Measurements from ENCODE around the gene KCTD15. TPM values are rescaled to one million over a fixed set of nuclear protein-coding genes. Genes with fewer than 3 reads are reported as not detected.

The KCTD15 gene
- total RNA-seq, 1 experiment from 2014 or later = 41.5 TPM

DNA sequence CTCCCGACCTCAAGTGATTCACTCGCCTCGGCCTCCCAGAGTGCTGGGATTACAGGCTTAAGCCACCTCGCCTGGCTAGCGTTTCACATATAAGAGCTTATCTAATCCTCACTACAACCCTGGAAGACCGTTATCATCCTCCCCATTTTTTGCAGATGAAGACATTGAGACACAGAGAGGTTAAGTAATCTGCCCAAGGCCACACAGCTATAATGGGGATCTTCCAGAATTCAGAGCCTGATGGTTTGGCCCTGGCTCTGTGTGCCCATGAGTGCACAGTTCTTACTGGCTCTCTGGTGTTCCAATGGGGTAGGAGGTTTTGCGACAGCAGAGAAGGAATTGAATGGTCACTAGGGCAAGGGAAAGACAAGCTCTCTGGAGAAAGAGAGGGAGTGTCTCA is 16.8 kb upstream of the KCTD15 start:
- no peak overlapping the region for H3K27ac Mint-ChIP-seq
- DNase-seq (ENCODE audit: low spot score) (no peak), ATAC-seq (no peak)
- TF ChIP-seq ZNF219 (CRISPR knock-in tag; IDR thresholded peaks at IDR 0.05; ENCODE audit: borderline replicate concordance) (no peak), ZNF263 (CRISPR knock-in tag; IDR thresholded peaks at IDR 0.05; ENCODE audit: low read depth) (no peak), FOXJ3 (CRISPR knock-in tag; IDR thresholded peaks at IDR 0.05; ENCODE audit: borderline replicate concordance) (no peak), NR1H2 (CRISPR knock-in tag; IDR thresholded peaks at IDR 0.05) (no peak), GABPB1 (CRISPR knock-in tag; IDR thresholded peaks at IDR 0.05) (no peak), ZNF317 (CRISPR knock-in tag; IDR thresholded peaks at IDR 0.05; ENCODE audit: borderline replicate concordance, low read depth) (no peak), OVOL2 (CRISPR knock-in tag; IDR thresholded peaks at IDR 0.05; ENCODE audit: borderline replicate concordance) (no peak), SP1 (CRISPR knock-in tag; conservative IDR thresholded peaks at IDR 0.05) (no peak)
- TF ChIP-seq, protein P1, sequence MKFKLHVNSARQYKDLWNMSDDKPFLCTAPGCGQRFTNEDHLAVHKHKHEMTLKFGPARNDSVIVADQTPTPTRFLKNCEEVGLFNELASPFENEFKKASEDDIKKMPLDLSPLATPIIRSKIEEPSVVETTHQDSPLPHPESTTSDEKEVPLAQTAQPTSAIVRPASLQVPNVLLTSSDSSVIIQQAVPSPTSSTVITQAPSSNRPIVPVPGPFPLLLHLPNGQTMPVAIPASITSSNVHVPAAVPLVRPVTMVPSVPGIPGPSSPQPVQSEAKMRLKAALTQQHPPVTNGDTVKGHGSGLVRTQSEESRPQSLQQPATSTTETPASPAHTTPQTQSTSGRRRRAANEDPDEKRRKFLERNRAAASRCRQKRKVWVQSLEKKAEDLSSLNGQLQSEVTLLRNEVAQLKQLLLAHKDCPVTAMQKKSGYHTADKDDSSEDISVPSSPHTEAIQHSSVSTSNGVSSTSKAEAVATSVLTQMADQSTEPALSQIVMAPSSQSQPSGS (CRISPR knock-in tag; IDR thresholded peaks at IDR 0.05; ENCODE audit: borderline replicate concordance, low read depth) = no peak
- TF ChIP-seq, protein P2, sequence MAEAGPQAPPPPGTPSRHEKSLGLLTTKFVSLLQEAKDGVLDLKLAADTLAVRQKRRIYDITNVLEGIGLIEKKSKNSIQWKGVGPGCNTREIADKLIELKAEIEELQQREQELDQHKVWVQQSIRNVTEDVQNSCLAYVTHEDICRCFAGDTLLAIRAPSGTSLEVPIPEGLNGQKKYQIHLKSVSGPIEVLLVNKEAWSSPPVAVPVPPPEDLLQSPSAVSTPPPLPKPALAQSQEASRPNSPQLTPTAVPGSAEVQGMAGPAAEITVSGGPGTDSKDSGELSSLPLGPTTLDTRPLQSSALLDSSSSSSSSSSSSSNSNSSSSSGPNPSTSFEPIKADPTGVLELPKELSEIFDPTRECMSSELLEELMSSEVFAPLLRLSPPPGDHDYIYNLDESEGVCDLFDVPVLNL (CRISPR knock-in tag; IDR thresholded peaks at IDR 0.05; ENCODE audit: borderline replicate concordance, low read depth) = no peak
- TF ChIP-seq, protein P3, sequence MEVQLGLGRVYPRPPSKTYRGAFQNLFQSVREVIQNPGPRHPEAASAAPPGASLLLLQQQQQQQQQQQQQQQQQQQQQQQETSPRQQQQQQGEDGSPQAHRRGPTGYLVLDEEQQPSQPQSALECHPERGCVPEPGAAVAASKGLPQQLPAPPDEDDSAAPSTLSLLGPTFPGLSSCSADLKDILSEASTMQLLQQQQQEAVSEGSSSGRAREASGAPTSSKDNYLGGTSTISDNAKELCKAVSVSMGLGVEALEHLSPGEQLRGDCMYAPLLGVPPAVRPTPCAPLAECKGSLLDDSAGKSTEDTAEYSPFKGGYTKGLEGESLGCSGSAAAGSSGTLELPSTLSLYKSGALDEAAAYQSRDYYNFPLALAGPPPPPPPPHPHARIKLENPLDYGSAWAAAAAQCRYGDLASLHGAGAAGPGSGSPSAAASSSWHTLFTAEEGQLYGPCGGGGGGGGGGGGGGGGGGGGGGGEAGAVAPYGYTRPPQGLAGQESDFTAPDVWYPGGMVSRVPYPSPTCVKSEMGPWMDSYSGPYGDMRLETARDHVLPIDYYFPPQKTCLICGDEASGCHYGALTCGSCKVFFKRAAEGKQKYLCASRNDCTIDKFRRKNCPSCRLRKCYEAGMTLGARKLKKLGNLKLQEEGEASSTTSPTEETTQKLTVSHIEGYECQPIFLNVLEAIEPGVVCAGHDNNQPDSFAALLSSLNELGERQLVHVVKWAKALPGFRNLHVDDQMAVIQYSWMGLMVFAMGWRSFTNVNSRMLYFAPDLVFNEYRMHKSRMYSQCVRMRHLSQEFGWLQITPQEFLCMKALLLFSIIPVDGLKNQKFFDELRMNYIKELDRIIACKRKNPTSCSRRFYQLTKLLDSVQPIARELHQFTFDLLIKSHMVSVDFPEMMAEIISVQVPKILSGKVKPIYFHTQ (CRISPR knock-in tag; IDR thresholded peaks at IDR 0.05) = no peak
- TF ChIP-seq, protein P4, sequence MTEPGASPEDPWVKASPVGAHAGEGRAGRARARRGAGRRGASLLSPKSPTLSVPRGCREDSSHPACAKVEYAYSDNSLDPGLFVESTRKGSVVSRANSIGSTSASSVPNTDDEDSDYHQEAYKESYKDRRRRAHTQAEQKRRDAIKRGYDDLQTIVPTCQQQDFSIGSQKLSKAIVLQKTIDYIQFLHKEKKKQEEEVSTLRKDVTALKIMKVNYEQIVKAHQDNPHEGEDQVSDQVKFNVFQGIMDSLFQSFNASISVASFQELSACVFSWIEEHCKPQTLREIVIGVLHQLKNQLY (CRISPR knock-in tag; IDR thresholded peaks at IDR 0.05) = no peak
- H3K4me3 Mint-ChIP-seq = no peak overlapping the region
- peaks cover 12% of the 10 kb centered on the region for H3K27me3 Mint-ChIP-seq (ENCODE audit: low read depth)
- CTCF ChIA-PET = interaction anchor here (1.2 to 3.7 kb wide), 6 partner anchors 15 to 366 kb away, joined by 3 to 131 read pairs (median 30); no protein-coding TSS in a partner anchor
- H3K9me3 Mint-ChIP-seq = no peaks in the 10 kb centered on the region
- POLR2A ChIA-PET = interaction anchor here (0.6 kb wide), 1 partner anchor 17 kb away, joined by 4 read pairs; no protein-coding TSS in a partner anchor
- no peaks in the 10 kb centered on the region for H3K36me3 Mint-ChIP-seq
- H3K4me1 Mint-ChIP-seq = peaks cover 16% of the 10 kb centered on the region

DNA sequence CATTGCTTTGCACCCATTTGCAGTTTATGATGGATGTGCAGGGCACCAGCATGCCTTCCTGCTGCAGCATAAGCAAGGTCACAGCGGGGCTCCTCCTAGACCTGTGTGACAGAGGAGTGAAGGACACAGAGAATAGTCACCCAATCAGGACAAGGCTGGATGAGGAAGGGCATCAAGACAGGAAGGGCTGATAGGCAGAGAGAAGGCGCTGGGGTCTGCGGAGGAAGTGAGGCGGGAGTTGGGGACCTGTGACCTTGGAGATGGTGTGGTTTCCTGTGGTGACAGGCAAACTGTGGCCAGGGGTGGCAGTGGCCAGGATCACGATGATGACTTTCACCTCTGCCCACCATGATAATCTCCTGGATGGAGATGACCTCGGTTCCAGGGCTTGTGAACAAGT is 16.4 kb upstream of the KCTD15 start:
- H3K27ac Mint-ChIP-seq = no peak overlapping the region
- no peak for DNase-seq (ENCODE audit: low spot score)
- ATAC-seq = no peak
- ChIA-PET CTCF (interaction anchor here (1.2 to 3.7 kb wide), 5 partner anchors 14 to 366 kb away, joined by 3 to 131 read pairs (median 53); no protein-coding TSS in a partner anchor), POLR2A (no interaction called here)
- no peak overlapping the region for H3K4me3 Mint-ChIP-seq
- peaks cover 12% of the 10 kb centered on the region for H3K27me3 Mint-ChIP-seq (ENCODE audit: low read depth)
- H3K9me3 Mint-ChIP-seq = no peaks in the 10 kb centered on the region
- TF ChIP-seq, protein P5, sequence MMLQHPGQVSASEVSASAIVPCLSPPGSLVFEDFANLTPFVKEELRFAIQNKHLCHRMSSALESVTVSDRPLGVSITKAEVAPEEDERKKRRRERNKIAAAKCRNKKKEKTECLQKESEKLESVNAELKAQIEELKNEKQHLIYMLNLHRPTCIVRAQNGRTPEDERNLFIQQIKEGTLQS (CRISPR knock-in tag; conservative IDR thresholded peaks at IDR 0.05) = no peak
- TF ChIP-seq, protein P2 (CRISPR knock-in tag; IDR thresholded peaks at IDR 0.05; ENCODE audit: borderline replicate concordance, low read depth) = no peak
- TF ChIP-seq ZNF219 (CRISPR knock-in tag; IDR thresholded peaks at IDR 0.05; ENCODE audit: borderline replicate concordance) (no peak), GRHL2 (CRISPR knock-in tag; IDR thresholded peaks at IDR 0.05; ENCODE audit: insufficient replicate concordance, severe bottlenecking) (no peak), HMGA2 (CRISPR knock-in tag; IDR thresholded peaks at IDR 0.05) (no peak), KAT7 (CRISPR knock-in tag; IDR thresholded peaks at IDR 0.05; ENCODE audit: borderline replicate concordance) (no peak), NFYB (CRISPR knock-in tag; conservative IDR thresholded peaks at IDR 0.05; ENCODE audit: low read depth) (no peak)
- TF ChIP-seq, protein P6, sequence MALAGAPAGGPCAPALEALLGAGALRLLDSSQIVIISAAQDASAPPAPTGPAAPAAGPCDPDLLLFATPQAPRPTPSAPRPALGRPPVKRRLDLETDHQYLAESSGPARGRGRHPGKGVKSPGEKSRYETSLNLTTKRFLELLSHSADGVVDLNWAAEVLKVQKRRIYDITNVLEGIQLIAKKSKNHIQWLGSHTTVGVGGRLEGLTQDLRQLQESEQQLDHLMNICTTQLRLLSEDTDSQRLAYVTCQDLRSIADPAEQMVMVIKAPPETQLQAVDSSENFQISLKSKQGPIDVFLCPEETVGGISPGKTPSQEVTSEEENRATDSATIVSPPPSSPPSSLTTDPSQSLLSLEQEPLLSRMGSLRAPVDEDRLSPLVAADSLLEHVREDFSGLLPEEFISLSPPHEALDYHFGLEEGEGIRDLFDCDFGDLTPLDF (CRISPR knock-in tag; IDR thresholded peaks at IDR 0.05) = no peak
- no peaks in the 10 kb centered on the region for H3K36me3 Mint-ChIP-seq
- peaks cover 16% of the 10 kb centered on the region for H3K4me1 Mint-ChIP-seq

Measured in WTC11 (cell line).